ENCODE results near the gene DPP10. TPM values are rescaled to one million over a fixed set of nuclear protein-coding genes. Genes with fewer than 3 reads are reported as not detected.
"Not testable (repeated sequence)": the region's sequence is repeated elsewhere in the genome, so short reads cannot be mapped to it uniquely, and the experiment has no call there.

The DPP10 gene
- not detected for total RNA-seq

- H3K9me3 Mint-ChIP-seq (ENCODE audit: low read depth): no peaks in the 10 kb centered on the region
- no peak within 1 kb of the TSS for H3K4me3 Mint-ChIP-seq
- intact Hi-C loops (cut with DNase I, micrococcal nuclease): no loop called here
- ATAC-seq (no peak), DNase-seq (peak; percentile 24)
- H3K36me3 Mint-ChIP-seq (ENCODE audit: low read depth): no peaks in the 10 kb centered on the region
- ChIA-PET CTCF (no interaction called here), POLR2A (no interaction called here)
- H3K27me3 Mint-ChIP-seq: peaks cover 5% of the 10 kb centered on the region
- no peak within 1 kb of the TSS for H3K27ac Mint-ChIP-seq
- no peaks in the 10 kb centered on the region for H3K4me1 Mint-ChIP-seq
Observed at GRCh38 chr2:114442510-114442909, at the start of gene DPP10. Gene DPP10 (plus strand): TSS chr2:114442641.

- Mint-ChIP-seq H3K4me1 (no peaks in the 10 kb centered on the region), H3K27ac (no peak overlapping the region), H3K9me3 (ENCODE audit: low read depth) (no peaks in the 10 kb centered on the region), H3K36me3 (ENCODE audit: low read depth) (no peaks in the 10 kb centered on the region), H3K4me3 (no peak overlapping the region), H3K27me3 (no peaks in the 10 kb centered on the region)
- DNase-seq (no peak), ATAC-seq (no peak)
- CTCF ChIA-PET: no interaction called here
- POLR2A ChIA-PET: no interaction called here
- intact Hi-C loops (cut with DNase I, micrococcal nuclease): no loop called here
Observed at GRCh38 chr2:114400890-114401289, 41.6 kb upstream of the DPP10 start.

- ChIA-PET POLR2A (no interaction called here), CTCF (no interaction called here)
- no peak overlapping the region for H3K27ac Mint-ChIP-seq
- intact Hi-C loops (cut with DNase I, micrococcal nuclease): no loop called here
- no peaks in the 10 kb centered on the region for H3K4me1 Mint-ChIP-seq
- DNase-seq (no peak), ATAC-seq (no peak)
- peaks cover 7% of the 10 kb centered on the region for H3K9me3 Mint-ChIP-seq (ENCODE audit: low read depth)
- H3K4me3 Mint-ChIP-seq: no peak overlapping the region
- H3K36me3 Mint-ChIP-seq (ENCODE audit: low read depth): no peaks in the 10 kb centered on the region
- no peaks in the 10 kb centered on the region for H3K27me3 Mint-ChIP-seq
Observed at GRCh38 chr2:114405247-114406116, 37.0 kb upstream of the DPP10 start.

- no peaks in the 10 kb centered on the region for H3K36me3 Mint-ChIP-seq (ENCODE audit: low read depth)
- POLR2A ChIA-PET: no interaction called here
- peaks cover 7% of the 10 kb centered on the region for H3K9me3 Mint-ChIP-seq (ENCODE audit: low read depth)
- no peak for DNase-seq
- no peak for ATAC-seq
- no peak overlapping the region for H3K27ac Mint-ChIP-seq
- H3K27me3 Mint-ChIP-seq: no peaks in the 10 kb centered on the region
- no peak overlapping the region for H3K4me3 Mint-ChIP-seq
- CTCF ChIA-PET: no interaction called here
- intact Hi-C loops (cut with DNase I, micrococcal nuclease): no loop called here
- no peaks in the 10 kb centered on the region for H3K4me1 Mint-ChIP-seq
Observed at GRCh38 chr2:114406347-114406746, 36.1 kb upstream of the DPP10 start.

DNA sequence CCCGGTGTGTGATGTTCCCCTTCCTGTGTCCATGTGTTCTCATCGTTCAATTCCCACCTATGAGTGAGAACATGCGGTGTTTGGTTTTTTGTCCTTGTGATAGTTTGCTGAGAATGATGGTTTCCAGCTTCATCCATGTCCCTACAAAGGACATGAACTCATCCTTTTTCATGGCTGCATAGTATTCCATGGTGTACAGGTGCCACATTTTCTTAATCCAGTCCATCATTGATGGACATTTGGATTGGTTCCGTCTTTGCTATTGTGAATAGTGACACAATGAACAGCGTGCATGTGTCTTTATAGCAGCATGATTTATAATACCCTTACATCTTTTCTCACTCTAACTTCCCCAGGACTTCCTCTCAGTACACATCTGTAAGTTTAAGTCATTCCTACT is 35.1 kb upstream of the DPP10 start:
- ATAC-seq; H3K4me1 Mint-ChIP-seq; DNase-seq; H3K27me3 Mint-ChIP-seq; H3K27ac Mint-ChIP-seq; H3K9me3 Mint-ChIP-seq (ENCODE audit: low read depth); intact Hi-C loops (cut with DNase I, micrococcal nuclease); H3K36me3 Mint-ChIP-seq (ENCODE audit: low read depth); POLR2A ChIA-PET; H3K4me3 Mint-ChIP-seq: not testable (repeated sequence)
- CTCF ChIA-PET: interaction anchor here (0.6 kb wide), 1 partner anchor 338 kb away, joined by 3 read pairs; no protein-coding TSS in a partner anchor

GRCh38 chr2:114421781-114422180 is 20.7 kb upstream of the DPP10 start:
- Mint-ChIP-seq H3K27me3 (no peaks in the 10 kb centered on the region), H3K36me3 (ENCODE audit: low read depth) (no peaks in the 10 kb centered on the region), H3K27ac (no peak overlapping the region), H3K4me1 (no peaks in the 10 kb centered on the region), H3K4me3 (no peak overlapping the region), H3K9me3 (ENCODE audit: low read depth) (no peaks in the 10 kb centered on the region)
- no peak for ATAC-seq
- intact Hi-C loops (cut with DNase I, micrococcal nuclease): no loop called here
- CTCF ChIA-PET: no interaction called here
- no peak for DNase-seq
- POLR2A ChIA-PET: no interaction called here

DNA sequence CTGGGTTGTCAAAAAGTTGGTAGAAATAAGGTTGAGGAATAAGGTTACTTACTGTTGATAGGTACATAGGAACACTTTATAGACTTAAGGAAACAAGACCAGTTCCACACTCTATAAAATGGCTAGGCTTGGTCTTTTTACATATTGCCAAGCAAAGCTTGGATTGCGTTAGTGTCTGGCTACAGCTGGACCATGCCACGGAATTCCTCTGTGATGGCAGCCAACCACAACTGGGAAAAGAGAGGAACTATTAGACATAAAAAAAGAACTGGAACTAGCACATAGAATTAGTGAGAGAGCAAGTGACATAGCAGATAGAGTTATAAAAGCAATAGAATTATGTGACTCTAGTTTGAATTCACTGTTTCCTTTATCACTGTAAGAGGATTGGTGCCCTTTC is 17.7 kb upstream of the DPP10 start:
- H3K36me3 Mint-ChIP-seq (ENCODE audit: low read depth): no peaks in the 10 kb centered on the region
- ATAC-seq: no peak
- DNase-seq: no peak
- no peaks in the 10 kb centered on the region for H3K4me1 Mint-ChIP-seq
- intact Hi-C loops (cut with DNase I, micrococcal nuclease): no loop called here
- H3K27me3 Mint-ChIP-seq: no peaks in the 10 kb centered on the region
- POLR2A ChIA-PET: no interaction called here
- H3K4me3 Mint-ChIP-seq: no peak overlapping the region
- no peak overlapping the region for H3K27ac Mint-ChIP-seq
- CTCF ChIA-PET: no interaction called here
- no peaks in the 10 kb centered on the region for H3K9me3 Mint-ChIP-seq (ENCODE audit: low read depth)

- Mint-ChIP-seq H3K4me3 (no peak overlapping the region), H3K9me3 (ENCODE audit: low read depth) (no peaks in the 10 kb centered on the region), H3K4me1 (no peaks in the 10 kb centered on the region), H3K36me3 (ENCODE audit: low read depth) (no peaks in the 10 kb centered on the region), H3K27me3 (no peaks in the 10 kb centered on the region), H3K27ac (no peak overlapping the region)
- DNase-seq: no peak
- ChIA-PET POLR2A (no interaction called here), CTCF (no interaction called here)
- ATAC-seq: no peak
- intact Hi-C loops (cut with DNase I, micrococcal nuclease): no loop called here
Observed at GRCh38 chr2:114426756-114427155, 15.7 kb upstream of the DPP10 start.

DNA sequence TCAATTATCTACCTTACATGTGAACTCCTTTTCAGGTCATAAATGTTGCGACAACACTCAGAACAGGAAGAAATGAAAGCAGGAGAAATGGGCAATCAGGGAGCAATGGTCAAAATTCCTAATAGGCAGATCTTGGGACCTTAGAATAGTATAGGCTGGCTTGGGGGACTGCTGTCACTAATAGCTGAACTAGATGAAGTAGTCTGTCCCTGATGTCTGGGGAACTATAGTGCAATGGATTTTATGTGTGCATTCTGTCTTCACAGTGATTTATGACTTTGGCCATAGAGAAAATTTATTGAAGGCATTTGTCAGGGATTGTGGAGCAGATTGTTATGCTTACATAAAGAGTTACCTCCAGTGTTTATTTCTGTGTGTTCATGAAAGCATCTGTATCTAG is 6.1 kb upstream of the DPP10 start:
- ChIA-PET POLR2A (no interaction called here), CTCF (interaction anchor here (0.6 kb wide), 1 partner anchor 1188 kb away, joined by 4 read pairs; no protein-coding TSS in a partner anchor)
- Mint-ChIP-seq H3K27me3 (peaks cover 4% of the 10 kb centered on the region), H3K4me3 (no peak overlapping the region), H3K9me3 (ENCODE audit: low read depth) (no peaks in the 10 kb centered on the region), H3K4me1 (no peaks in the 10 kb centered on the region), H3K27ac (no peak overlapping the region), H3K36me3 (ENCODE audit: low read depth) (no peaks in the 10 kb centered on the region)
- intact Hi-C loops (cut with DNase I, micrococcal nuclease): no loop called here
- DNase-seq (no peak), ATAC-seq (no peak)

GRCh38 chr2:114446571-114446970 is 4.1 kb downstream of the DPP10 start:
- POLR2A ChIA-PET: no interaction called here
- Mint-ChIP-seq H3K27me3 (peaks cover 7% of the 10 kb centered on the region), H3K4me1 (no peaks in the 10 kb centered on the region)

GRCh38 chr2:114450639-114451038 is 8.2 kb downstream of the DPP10 start:
- no peak for DNase-seq
- ChIA-PET POLR2A (no interaction called here), CTCF (interaction anchor here (0.6 kb wide), 2 partner anchors 34 to 211 kb away, joined by 3 read pairs; no protein-coding TSS in a partner anchor)
- Mint-ChIP-seq H3K9me3 (ENCODE audit: low read depth) (no peaks in the 10 kb centered on the region), H3K4me1 (no peaks in the 10 kb centered on the region), H3K27me3 (peaks cover 2% of the 10 kb centered on the region), H3K27ac (no peak overlapping the region), H3K4me3 (no peak overlapping the region), H3K36me3 (ENCODE audit: low read depth) (no peaks in the 10 kb centered on the region)
- intact Hi-C loops (cut with DNase I, micrococcal nuclease): no loop called here
- ATAC-seq: no peak

More at GRCh38 chr2:114446571-114446970, 4.1 kb downstream of the DPP10 start:
- no peak overlapping the region for H3K4me3 Mint-ChIP-seq
- H3K27ac Mint-ChIP-seq: no peak overlapping the region
- DNase-seq (no peak), ATAC-seq (no peak)
- CTCF ChIA-PET: no interaction called here
- no peaks in the 10 kb centered on the region for H3K36me3 Mint-ChIP-seq (ENCODE audit: low read depth)
- intact Hi-C loops (cut with DNase I, micrococcal nuclease): no loop called here
- H3K9me3 Mint-ChIP-seq (ENCODE audit: low read depth): no peaks in the 10 kb centered on the region

DNA sequence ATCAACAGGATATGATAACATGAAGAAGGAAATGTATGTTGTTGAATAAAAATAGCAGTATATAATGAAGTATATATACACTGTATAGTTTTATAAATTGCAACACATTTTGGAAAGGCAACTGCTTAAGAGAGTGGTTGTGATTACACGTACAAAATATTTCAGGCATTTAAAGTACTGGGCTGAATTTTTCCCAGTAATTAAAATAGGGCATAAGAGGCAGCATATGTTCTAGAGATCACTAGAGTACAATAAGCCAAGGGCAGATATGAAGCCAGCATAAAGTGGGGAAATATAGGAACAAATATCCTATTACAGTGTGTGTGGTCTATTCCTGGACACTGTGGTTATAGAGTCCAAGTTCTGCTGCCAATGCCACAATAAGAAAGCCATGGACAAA is 14.1 kb downstream of the DPP10 start:
- Mint-ChIP-seq H3K9me3 (ENCODE audit: low read depth) (no peaks in the 10 kb centered on the region), H3K27ac (no peak overlapping the region), H3K36me3 (ENCODE audit: low read depth) (no peaks in the 10 kb centered on the region), H3K27me3 (no peaks in the 10 kb centered on the region), H3K4me3 (no peak overlapping the region), H3K4me1 (no peaks in the 10 kb centered on the region)
- POLR2A ChIA-PET: no interaction called here
- CTCF ChIA-PET: no interaction called here
- intact Hi-C loops (cut with DNase I, micrococcal nuclease): no loop called here
- ATAC-seq (no peak), DNase-seq (no peak)
